HepG2 (cell line): ENCODE data around the gene ZNF341. TPM values are rescaled to one million over a fixed set of nuclear protein-coding genes. Genes with fewer than 3 reads are reported as not detected.

ENCODE experiments used
- AHDC1 ChIP-seq: sonication (generic); formaldehyde crosslinking; IDR thresholded peaks from 2 replicates; pipeline ENCODE4 v1.5.1; 2020; ENCODE audit warnings: mild to moderate bottlenecking, missing genetic modification reagents, borderline replicate concordance
- CREB1 ChIP-seq, 2 experiments: fragments of 450-650 bp in 1 of 2; IDR thresholded peaks; 2 replicates each; pipeline ENCODE4 v1.6.1; 2016 to 2017; ENCODE audit warnings: control low read depth in 1 of 2, mild to moderate bottlenecking in 1 of 2, missing compliant biosample characterization in 1 of 2, missing genetic modification characterization in 1 of 2
- EEA1 ChIP-seq: sonication (generic); formaldehyde crosslinking; IDR thresholded peaks from 2 replicates; pipeline ENCODE4 v1.5.1; 2020; ENCODE audit warnings: mild to moderate bottlenecking, missing genetic modification reagents, borderline replicate concordance
- FLYWCH1 ChIP-seq: sonication (generic); formaldehyde crosslinking; IDR thresholded peaks from 2 replicates; pipeline ENCODE4 v1.8.1; 2023; ENCODE audit warnings: mild to moderate bottlenecking, missing genetic modification reagents
- FOXJ3 ChIP-seq: sonication (generic); formaldehyde crosslinking; IDR thresholded peaks from 2 replicates; pipeline ENCODE4 v1.4.0; 2020; ENCODE audit warnings: missing genetic modification reagents, mild to moderate bottlenecking, borderline replicate concordance
- MYC ChIP-seq: sonication (generic); formaldehyde crosslinking; IDR thresholded peaks from 2 replicates; pipeline ENCODE4 v1.9.0; 2021; ENCODE audit warnings: missing genetic modification reagents, borderline replicate concordance
- NRL ChIP-seq: sonication (generic); formaldehyde crosslinking; IDR thresholded peaks from 2 replicates; pipeline ENCODE4 v1.5.0; 2020; ENCODE audit warnings: missing genetic modification reagents, mild to moderate bottlenecking, moderate library complexity, borderline replicate concordance
- TARDBP ChIP-seq: sonication (generic); formaldehyde crosslinking; IDR thresholded peaks from 2 replicates; pipeline ENCODE4 v1.8.0; 2022; ENCODE audit warnings: mild to moderate bottlenecking, missing genetic modification reagents
- U2AF1 ChIP-seq: fragments of 200-400 bp; formaldehyde crosslinking; optimal IDR thresholded peaks from 2 replicates; pipeline ENCODE3; 2017; ENCODE audit warnings: mild to moderate bottlenecking, low read depth, low read length
- ZBTB7B ChIP-seq: sonication (generic); formaldehyde crosslinking; IDR thresholded peaks from 2 replicates; pipeline ENCODE4 v1.4.0; 2020; ENCODE audit warnings: missing genetic modification reagents
- ZNF10 ChIP-seq: sonication (generic); formaldehyde crosslinking; IDR thresholded peaks from 2 replicates; pipeline ENCODE4 v1.4.0; 2020; ENCODE audit warnings: mild to moderate bottlenecking, low read depth, missing genetic modification reagents, borderline replicate concordance
- ZNF160 ChIP-seq: sonication (generic); formaldehyde crosslinking; IDR thresholded peaks from 2 replicates; pipeline ENCODE4 v1.8.0; 2022; ENCODE audit warnings: mild to moderate bottlenecking, inconsistent platforms, missing genetic modification reagents
- ZNF207 ChIP-seq: fragments of 450-650 bp; IDR thresholded peaks from 2 replicates; pipeline ENCODE4 v1.6.1; 2016; ENCODE audit warnings: antibody characterized with exemption, borderline replicate concordance
- ZNF253 ChIP-seq: sonication (generic); formaldehyde crosslinking; IDR thresholded peaks from 2 replicates; pipeline ENCODE4 v1.8.0; 2022; ENCODE audit warnings: mild to moderate bottlenecking, missing genetic modification reagents, borderline replicate concordance
- ZNF703 ChIP-seq: sonication (generic); formaldehyde crosslinking; IDR thresholded peaks from 2 replicates; pipeline ENCODE4 v1.5.1; 2020; ENCODE audit warnings: missing genetic modification reagents, mild to moderate bottlenecking, moderate library complexity, borderline replicate concordance
- polyA plus RNA-seq, 8 experiments: library from polyadenylated mRNA; depleted of rRNA in 3 of 8; stranded (reverse) in 7 of 8; unstranded in 1 of 8; fragments of >200 nt; fragmentation: Illumina TruSeq in 4 of 8; extraction: Trizol in 4 of 8; gene quantifications; 2 replicates each; pipeline versions ENCODE4 v1.2.1 to v1.2.3, GENCODE V29; 2011 to 2016; ENCODE audit warnings: low read depth in 4 of 8, missing spikeins in 1 of 8, mixed read lengths in 1 of 8; ENCODE audit not compliant: insufficient read depth in 1 of 8
- total RNA-seq, 5 experiments: library from RNA; depleted of rRNA; stranded (reverse); fragments of >200 nt; fragmentation: Illumina TruSeq; extraction: Trizol; gene quantifications; 2 replicates each; pipeline ENCODE4 v1.2.3, GENCODE V29; 2016; ENCODE audit warnings: low read depth in 1 of 5
- TF ChIP-seq, protein P1 (sequence below): sonication (generic); formaldehyde crosslinking; IDR thresholded peaks from 2 replicates; pipeline ENCODE4 v1.4.0; 2020; ENCODE audit warnings: missing genetic modification reagents
- TF ChIP-seq, protein P2 (sequence below): IDR thresholded peaks from 2 replicates; pipeline ENCODE4 v1.6.1; 2018; ENCODE audit warnings: missing genetic modification reagents, mild to moderate bottlenecking, missing compliant biosample characterization
- TF ChIP-seq, protein P3 (sequence below): sonication (generic); formaldehyde crosslinking; conservative IDR thresholded peaks from 2 replicates; pipeline ENCODE4 v1.8.1; 2023; ENCODE audit warnings: missing genetic modification reagents

Gene ZNF341
- total and polyA plus RNA-seq, 2 of the 13 experiments (the other 11 are each of a cell fraction or from before 2014, with no cell fraction given): 1.1 to 2.2 TPM

- TF ChIP-seq TARDBP (CRISPR knock-in tag): peak; percentile 99
- no peak for TF ChIP-seq U2AF1
- peak; percentile 36; the same call in 1 of the 2 replicates for TF ChIP-seq ZNF160 (CRISPR knock-in tag)
- TF ChIP-seq NRL (CRISPR knock-in tag): no peak
- TF ChIP-seq ZNF253 (CRISPR knock-in tag): no peak
- TF ChIP-seq ZNF703 (CRISPR knock-in tag): no peak
- peak; percentile 81 for TF ChIP-seq MYC
- TF ChIP-seq, protein P1, sequence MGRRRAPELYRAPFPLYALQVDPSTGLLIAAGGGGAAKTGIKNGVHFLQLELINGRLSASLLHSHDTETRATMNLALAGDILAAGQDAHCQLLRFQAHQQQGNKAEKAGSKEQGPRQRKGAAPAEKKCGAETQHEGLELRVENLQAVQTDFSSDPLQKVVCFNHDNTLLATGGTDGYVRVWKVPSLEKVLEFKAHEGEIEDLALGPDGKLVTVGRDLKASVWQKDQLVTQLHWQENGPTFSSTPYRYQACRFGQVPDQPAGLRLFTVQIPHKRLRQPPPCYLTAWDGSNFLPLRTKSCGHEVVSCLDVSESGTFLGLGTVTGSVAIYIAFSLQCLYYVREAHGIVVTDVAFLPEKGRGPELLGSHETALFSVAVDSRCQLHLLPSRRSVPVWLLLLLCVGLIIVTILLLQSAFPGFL (CRISPR knock-in tag): peak; percentile 37; the same call in 1 of the 2 replicates
- TF ChIP-seq ZNF10 (CRISPR knock-in tag): no peak
- TF ChIP-seq AHDC1 (CRISPR knock-in tag): no peak
- peak; percentile 99 for TF ChIP-seq CREB1 (IDR thresholded peaks at IDR 0.05)
- peak; percentile 99 for TF ChIP-seq CREB1 (CRISPR knock-in tag; IDR thresholded peaks at IDR 0.05)
- peak; percentile 72; the same call in 1 of the 2 replicates for TF ChIP-seq EEA1 (CRISPR knock-in tag)
- no peak for TF ChIP-seq ZNF207
- 0 out of 2 replicates have a peak, but pooled peaks have one; percentile 6 for TF ChIP-seq ZBTB7B (CRISPR knock-in tag)
- TF ChIP-seq, protein P2, sequence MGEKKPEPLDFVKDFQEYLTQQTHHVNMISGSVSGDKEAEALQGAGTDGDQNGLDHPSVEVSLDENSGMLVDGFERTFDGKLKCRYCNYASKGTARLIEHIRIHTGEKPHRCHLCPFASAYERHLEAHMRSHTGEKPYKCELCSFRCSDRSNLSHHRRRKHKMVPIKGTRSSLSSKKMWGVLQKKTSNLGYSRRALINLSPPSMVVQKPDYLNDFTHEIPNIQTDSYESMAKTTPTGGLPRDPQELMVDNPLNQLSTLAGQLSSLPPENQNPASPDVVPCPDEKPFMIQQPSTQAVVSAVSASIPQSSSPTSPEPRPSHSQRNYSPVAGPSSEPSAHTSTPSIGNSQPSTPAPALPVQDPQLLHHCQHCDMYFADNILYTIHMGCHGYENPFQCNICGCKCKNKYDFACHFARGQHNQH (CRISPR knock-in tag): peak; percentile 88
- TF ChIP-seq, protein P3, sequence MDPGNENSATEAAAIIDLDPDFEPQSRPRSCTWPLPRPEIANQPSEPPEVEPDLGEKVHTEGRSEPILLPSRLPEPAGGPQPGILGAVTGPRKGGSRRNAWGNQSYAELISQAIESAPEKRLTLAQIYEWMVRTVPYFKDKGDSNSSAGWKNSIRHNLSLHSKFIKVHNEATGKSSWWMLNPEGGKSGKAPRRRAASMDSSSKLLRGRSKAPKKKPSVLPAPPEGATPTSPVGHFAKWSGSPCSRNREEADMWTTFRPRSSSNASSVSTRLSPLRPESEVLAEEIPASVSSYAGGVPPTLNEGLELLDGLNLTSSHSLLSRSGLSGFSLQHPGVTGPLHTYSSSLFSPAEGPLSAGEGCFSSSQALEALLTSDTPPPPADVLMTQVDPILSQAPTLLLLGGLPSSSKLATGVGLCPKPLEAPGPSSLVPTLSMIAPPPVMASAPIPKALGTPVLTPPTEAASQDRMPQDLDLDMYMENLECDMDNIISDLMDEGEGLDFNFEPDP: no peak
- TF ChIP-seq FOXJ3 (CRISPR knock-in tag): peak; percentile 40; the same call in 1 of the 2 replicates
- no peak for TF ChIP-seq FLYWCH1
These were observed 79.3 kb downstream of the ZNF341 start, which contains the start of gene CHMP4B (continued) for GRCh38 chr20:33810885-33811775.
